T-helper 2 cell treated with Interferon-gamma antibody and Interleukin-4, amounts not matched to agents 5 μg/mL and 100 μg/mL, for 36 hours (primary cell): Measurements from ENCODE around the gene JAK1.

Experiments used
- DNase-seq: peaks from one replicate; pipeline ENCODE4 v3.0.0; 2021; ENCODE audit warnings: low spot score
- H3K27ac Mint-ChIP-seq: one replicate; pipeline ENCODE4 v1.8.0; 2021; ENCODE audit warnings: mild to moderate bottlenecking, mixed read lengths
- H3K27me3 Mint-ChIP-seq: one replicate; pipeline ENCODE4 v1.8.0; 2021; ENCODE audit warnings: low read depth, mixed read lengths
- H3K36me3 Mint-ChIP-seq: one replicate; pipeline ENCODE4 v1.8.0; 2021; ENCODE audit warnings: low read depth, mixed read lengths
- H3K4me1 Mint-ChIP-seq: one replicate; pipeline ENCODE4 v1.8.0; 2021; ENCODE audit warnings: low read depth, mixed read lengths
- H3K4me3 Mint-ChIP-seq: one replicate; pipeline ENCODE4 v1.8.0; 2022; ENCODE audit warnings: mild to moderate bottlenecking, moderate library complexity, mixed read lengths
- H3K9me3 Mint-ChIP-seq: one replicate; pipeline ENCODE4 v1.8.0; 2021; ENCODE audit warnings: mixed read lengths

JAK1 gene

DNA sequence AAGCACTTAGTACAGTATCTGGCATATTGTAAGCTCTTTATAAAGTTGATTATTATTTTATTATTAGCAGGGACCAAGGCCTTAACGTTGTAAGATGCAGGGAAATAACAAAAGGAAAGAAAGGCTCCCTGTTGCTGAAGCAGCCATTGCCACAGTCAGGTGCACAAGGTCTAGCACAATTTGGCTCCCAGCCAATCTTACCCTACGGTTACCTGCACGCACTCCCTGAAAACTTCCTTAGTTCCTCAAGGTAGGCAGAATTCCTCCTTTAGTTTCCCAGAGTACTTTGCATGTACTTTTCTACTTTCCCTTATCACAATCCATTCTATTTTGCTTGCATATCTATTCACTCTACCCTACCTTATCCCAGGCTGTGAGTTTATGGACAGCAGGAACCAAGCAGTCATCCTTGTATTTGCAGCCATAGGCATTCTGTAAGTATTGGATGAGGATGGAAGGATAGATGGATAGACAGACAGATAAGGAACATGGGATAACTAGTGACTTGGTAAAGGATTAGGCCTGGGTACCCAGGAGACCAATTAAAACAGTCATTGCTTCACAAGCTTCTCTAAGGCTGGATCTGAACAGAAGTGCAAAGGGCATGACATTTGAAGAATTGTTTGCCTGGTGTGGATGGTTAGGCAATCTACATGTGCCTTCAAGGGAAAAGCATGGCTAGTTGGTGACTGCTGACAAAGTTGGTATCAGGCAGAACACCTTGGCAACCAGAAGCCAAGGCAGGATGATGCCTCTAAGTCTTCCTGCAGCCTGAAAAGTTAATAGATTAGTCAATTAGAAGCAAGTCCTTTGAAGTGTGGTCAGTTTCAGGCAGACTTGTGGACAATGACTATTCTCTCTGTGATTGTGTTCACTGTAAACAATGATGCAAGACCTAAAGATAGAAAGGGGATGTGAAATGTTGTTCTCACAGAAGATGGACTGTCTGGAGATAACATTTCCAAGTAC lies 20.8 kb upstream of the JAK1 start:
- no peak overlapping the region for H3K4me3 Mint-ChIP-seq
- no peak for DNase-seq
- peaks cover 4% of the 10 kb centered on the region for H3K4me1 Mint-ChIP-seq
- H3K36me3 Mint-ChIP-seq = no peaks in the 10 kb centered on the region
- peaks cover 4% of the 10 kb centered on the region for H3K27me3 Mint-ChIP-seq
- no peaks in the 10 kb centered on the region for H3K9me3 Mint-ChIP-seq
- no peak overlapping the region for H3K27ac Mint-ChIP-seq

DNA sequence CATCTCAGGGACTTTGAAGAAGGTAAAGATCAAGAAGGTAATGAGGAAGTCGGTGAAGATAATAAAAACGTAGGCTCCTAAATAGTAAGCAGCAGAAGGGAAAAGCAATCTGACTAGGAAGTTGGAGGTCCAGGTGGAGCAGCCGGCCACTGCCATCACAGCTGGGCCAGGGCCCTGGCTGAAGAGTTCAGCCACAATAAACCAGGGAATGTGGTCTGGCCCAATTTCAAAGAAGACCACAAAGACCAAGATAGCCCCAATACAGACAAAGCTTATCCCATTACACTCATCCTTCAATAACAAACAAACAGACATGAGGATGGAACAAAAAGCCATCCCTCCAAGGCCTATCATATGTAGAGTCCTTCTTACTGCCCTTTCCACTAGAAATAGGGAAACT lies 18.4 kb upstream of the JAK1 start:
- peaks cover 2% of the 10 kb centered on the region for H3K36me3 Mint-ChIP-seq
- peaks cover 4% of the 10 kb centered on the region for H3K27me3 Mint-ChIP-seq
- no peaks in the 10 kb centered on the region for H3K9me3 Mint-ChIP-seq
- peaks cover 11% of the 10 kb centered on the region for H3K4me1 Mint-ChIP-seq
- DNase-seq = no peak
- no peak overlapping the region for H3K4me3 Mint-ChIP-seq
- no peak overlapping the region for H3K27ac Mint-ChIP-seq

DNA sequence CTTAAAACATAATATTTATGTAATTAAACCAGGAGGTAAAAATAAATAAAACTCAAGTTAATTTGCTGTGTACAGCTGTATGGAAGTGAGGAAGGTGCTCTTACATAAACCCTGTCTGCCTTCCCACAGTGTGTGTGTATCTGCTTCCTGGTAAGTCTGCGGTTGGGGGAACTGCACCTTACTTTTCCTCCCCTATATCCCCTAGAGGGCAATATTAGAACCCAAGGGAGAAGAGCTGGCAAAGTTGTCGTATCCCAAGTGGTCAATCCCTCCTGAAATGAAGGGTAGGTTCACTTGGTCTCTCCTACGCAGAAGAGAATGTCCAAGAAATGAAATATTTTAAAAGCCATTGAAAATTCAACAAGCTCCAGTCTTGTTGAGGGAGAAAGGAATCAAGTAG lies 17.8 kb upstream of the JAK1 start:
- Mint-ChIP-seq H3K27ac (no peak overlapping the region), H3K9me3 (no peaks in the 10 kb centered on the region), H3K4me1 (peaks cover 11% of the 10 kb centered on the region), H3K4me3 (no peak overlapping the region), H3K36me3 (peaks cover 2% of the 10 kb centered on the region), H3K27me3 (peaks cover 4% of the 10 kb centered on the region)
- DNase-seq = no peak

DNA sequence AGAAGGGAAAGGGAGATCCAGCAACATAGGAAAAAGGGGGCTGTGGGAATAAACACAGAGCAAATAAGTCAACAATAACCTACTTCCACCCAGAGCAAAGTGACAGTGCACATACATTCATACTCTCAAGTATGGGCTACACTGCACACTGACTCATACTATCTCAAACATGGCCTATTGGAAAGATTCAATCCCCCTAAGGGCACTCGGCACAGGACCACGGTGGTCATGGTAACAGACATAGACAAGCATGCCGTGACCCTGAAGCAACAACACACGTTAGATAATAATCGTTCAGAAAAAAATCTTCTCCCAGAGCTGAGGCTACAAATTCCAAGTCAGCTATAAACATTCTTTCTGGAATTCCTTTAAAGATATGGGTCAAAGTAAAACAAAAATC lies 16.8 kb upstream of the JAK1 start:
- H3K27me3 Mint-ChIP-seq = peaks cover 4% of the 10 kb centered on the region
- H3K4me3 Mint-ChIP-seq = no peak overlapping the region
- DNase-seq = no peak
- peaks cover 2% of the 10 kb centered on the region for H3K36me3 Mint-ChIP-seq
- H3K9me3 Mint-ChIP-seq = no peaks in the 10 kb centered on the region
- H3K4me1 Mint-ChIP-seq = peaks cover 11% of the 10 kb centered on the region
- no peak overlapping the region for H3K27ac Mint-ChIP-seq

DNA sequence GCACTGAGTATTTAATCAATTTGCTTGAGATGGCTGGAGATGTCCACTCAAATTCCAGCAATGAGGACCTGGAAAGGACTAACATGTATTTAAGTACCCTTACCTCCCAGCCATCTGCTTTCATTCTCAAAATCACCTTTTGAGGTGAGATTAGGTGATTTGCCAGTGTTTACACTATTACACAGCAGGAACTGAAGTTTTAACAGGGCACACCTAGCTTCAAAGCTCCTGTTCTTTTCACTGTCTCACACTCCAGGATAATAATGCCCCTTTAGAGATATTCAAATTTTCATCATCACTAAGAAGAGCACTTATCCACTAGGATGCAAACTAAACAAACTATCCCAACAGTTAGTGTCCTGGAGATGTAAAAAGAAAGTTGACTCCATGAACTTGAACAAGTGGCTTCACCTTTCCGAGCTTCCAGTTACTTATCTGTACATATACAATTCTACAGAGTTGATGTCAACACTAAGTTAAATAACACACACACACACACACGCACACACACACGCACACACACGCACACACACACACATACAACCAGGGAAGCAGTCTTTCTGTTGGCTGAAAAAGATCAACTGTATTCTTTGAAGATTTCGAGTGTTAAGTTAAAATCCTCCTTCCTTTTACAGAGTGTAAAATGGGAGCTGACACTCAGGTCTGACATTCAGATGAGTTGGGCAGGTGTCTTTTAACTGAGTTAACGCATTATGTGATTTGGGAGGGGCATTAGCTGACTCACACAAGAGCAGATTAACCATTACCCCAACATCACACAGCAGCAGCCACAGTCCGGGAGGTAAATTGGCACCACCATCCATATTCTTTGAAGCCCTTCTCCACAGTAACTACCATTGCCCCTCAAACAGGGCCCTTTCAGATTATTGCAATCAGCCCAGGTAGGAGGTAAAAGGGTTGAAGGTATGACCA lies 15.5 kb upstream of the JAK1 start:
- Mint-ChIP-seq H3K36me3 (peaks cover 2% of the 10 kb centered on the region), H3K4me3 (no peak overlapping the region), H3K27me3 (peaks cover 4% of the 10 kb centered on the region), H3K9me3 (no peaks in the 10 kb centered on the region), H3K4me1 (peaks cover 11% of the 10 kb centered on the region), H3K27ac (no peak overlapping the region)
- DNase-seq = no peak

DNA sequence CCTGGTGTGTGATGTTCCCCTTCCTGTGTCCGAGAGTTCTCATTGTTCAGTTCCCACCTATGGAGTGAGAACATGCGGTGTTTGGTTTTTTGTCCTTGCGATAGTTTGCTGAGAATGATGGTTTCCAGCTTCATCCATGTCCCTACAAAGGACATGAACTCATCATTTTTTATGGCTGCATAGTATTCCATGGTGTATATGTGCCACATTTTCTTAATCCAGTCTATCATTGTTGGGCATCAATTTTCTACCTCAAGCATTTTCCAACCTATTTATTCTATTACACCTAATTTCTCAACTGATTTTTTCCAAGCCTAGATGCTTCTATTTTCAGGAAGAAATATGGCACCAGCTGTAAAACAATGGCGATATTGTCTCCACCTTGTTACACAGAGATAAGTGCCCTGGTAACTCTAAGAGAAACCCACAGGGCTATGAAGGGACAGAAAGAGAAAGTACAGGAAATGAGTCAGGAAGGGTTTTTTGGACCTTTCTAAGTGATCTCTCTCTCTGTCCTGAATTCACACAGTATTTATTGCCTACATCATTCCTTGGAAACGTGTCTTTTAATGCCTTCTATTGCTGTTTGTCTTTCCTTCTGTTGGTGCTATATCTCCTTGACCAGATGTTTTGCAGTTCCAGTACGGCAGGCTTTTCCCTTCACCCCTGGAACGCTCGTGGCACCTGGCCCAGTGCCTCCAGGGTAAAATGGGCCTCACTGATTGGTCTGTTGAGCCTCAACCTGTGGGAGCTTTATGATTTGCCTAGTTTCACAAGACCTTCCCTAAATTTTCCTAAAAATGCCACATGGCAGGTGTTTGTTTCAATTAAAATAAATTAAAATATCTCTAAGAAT lies 14.6 kb upstream of the JAK1 start:
- Mint-ChIP-seq H3K4me3 (no peak overlapping the region), H3K27ac (no peak overlapping the region), H3K4me1 (peaks cover 11% of the 10 kb centered on the region), H3K9me3 (no peaks in the 10 kb centered on the region), H3K36me3 (peaks cover 2% of the 10 kb centered on the region), H3K27me3 (peaks cover 4% of the 10 kb centered on the region)
- DNase-seq = no peak

DNA sequence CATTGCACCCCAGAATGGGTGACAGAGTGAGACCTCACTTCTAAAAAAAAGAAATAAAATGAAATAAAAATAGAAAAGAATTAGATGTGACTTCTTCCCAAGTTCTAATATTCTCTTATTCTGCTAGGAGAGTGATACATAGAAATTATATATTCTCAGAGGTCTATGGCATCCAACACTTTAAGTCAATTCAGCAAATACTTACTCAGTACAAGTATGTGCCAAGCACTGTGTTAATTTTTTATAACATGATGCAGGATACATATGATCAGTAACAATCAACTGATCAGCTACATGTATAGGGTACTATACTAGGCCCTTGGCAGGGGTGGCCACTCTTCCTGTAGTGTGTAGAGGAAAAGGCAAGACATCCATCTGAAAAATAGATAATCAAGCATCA lies 13.0 kb upstream of the JAK1 start:
- H3K4me3 Mint-ChIP-seq = no peak overlapping the region
- peaks cover 11% of the 10 kb centered on the region for H3K4me1 Mint-ChIP-seq
- H3K9me3 Mint-ChIP-seq = no peaks in the 10 kb centered on the region
- no peak for DNase-seq
- H3K36me3 Mint-ChIP-seq = peaks cover 2% of the 10 kb centered on the region
- peaks cover 4% of the 10 kb centered on the region for H3K27me3 Mint-ChIP-seq
- H3K27ac Mint-ChIP-seq = no peak overlapping the region

DNA sequence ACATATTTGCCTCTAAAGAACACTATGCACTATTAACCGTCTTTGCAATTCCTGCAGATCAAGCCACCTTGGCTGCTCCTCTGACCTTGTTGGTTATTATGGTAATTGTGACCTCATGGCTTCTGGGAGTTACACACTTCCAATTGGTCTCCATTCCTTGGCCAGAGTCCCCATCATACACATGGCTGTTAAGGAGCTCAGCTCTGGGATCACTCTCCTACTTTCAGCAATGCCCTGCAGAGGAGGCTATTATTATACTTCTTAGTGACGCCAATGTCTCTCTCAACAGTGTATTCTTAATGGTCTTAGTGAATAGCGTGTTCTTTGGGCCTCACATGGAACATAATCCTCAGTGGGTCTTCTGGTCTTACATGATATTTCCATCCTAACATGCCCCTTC lies 10.0 kb upstream of the JAK1 start:
- H3K4me1 Mint-ChIP-seq = peaks cover 7% of the 10 kb centered on the region
- no peak overlapping the region for H3K4me3 Mint-ChIP-seq
- peaks cover 2% of the 10 kb centered on the region for H3K36me3 Mint-ChIP-seq
- no peaks in the 10 kb centered on the region for H3K27me3 Mint-ChIP-seq
- H3K9me3 Mint-ChIP-seq = no peaks in the 10 kb centered on the region
- H3K27ac Mint-ChIP-seq = no peak overlapping the region
- DNase-seq = no peak

DNA sequence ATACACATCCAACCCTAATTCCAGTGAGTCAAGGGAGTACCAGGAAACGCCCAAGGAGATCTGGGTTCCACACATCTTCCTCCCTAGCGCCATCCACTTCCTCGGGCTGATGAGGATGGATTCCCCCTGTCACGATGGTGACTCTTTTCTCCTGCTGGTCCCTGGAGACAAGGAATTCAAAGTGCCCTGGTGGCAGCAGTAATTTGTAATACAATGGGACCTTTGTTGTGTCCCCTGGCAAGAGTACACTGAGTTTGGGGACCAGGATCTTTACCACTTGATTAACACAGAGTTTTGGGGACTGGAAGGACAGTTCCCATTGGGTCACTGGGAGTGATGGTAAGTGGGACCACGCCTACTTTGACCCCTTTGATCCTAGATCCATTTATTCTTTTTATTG lies 9.4 kb upstream of the JAK1 start:
- H3K9me3 Mint-ChIP-seq = no peaks in the 10 kb centered on the region
- no peak overlapping the region for H3K4me3 Mint-ChIP-seq
- no peaks in the 10 kb centered on the region for H3K27me3 Mint-ChIP-seq
- no peak for DNase-seq
- H3K4me1 Mint-ChIP-seq = peaks cover 1% of the 10 kb centered on the region
- no peak overlapping the region for H3K27ac Mint-ChIP-seq
- H3K36me3 Mint-ChIP-seq = no peaks in the 10 kb centered on the region

DNA sequence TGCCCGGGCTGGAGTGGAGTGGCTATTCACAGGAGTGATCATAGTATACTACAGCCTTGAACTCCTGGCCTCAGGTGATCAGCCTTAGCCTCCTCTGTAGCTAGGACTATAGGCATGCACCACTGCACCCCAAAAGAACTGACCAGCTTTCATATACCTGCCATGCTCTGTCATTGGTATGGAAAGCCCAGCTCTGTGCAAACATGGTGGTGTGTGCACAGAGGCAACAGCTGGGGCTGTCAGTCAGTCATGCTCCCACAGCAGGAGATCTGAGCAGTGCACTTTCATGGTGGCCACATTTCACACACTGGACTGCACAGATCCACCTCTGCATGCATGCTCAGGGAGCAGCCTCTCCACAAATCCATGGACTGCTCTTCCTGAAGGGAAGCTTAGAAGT lies 8.8 kb upstream of the JAK1 start:
- Mint-ChIP-seq H3K4me1 (no peaks in the 10 kb centered on the region), H3K9me3 (no peaks in the 10 kb centered on the region), H3K4me3 (no peak overlapping the region), H3K27ac (no peak overlapping the region), H3K36me3 (no peaks in the 10 kb centered on the region), H3K27me3 (no peaks in the 10 kb centered on the region)
- no peak for DNase-seq

DNA sequence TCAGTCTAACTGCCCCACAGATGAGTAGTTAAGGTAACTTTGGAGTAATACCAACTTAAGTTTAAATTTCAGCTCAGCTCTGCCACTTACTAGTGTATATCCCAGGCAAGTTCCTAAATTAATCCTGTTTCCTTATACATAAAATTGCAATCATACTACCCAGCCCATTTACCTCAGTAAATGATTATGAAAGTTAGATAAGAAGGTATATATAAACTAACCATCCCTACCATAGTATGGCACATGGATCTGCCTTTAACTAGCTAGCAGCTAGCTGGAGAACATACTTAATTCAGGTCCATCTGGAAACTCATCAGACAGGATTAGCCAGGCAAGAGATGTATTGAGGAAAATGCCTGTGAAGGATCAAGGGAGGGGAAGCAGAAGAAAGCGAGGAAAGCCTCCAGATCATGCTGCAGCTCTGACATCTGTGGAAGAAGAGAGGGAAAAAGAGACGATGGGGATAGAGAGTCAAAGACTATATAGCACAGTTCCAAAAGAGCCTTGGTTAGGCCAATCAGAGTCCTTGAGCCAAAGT lies 8.0 kb upstream of the JAK1 start:
- DNase-seq = no peak
- Mint-ChIP-seq H3K9me3 (no peaks in the 10 kb centered on the region), H3K4me3 (no peak overlapping the region), H3K4me1 (no peaks in the 10 kb centered on the region), H3K27me3 (no peaks in the 10 kb centered on the region), H3K27ac (no peak overlapping the region), H3K36me3 (no peaks in the 10 kb centered on the region)

DNA sequence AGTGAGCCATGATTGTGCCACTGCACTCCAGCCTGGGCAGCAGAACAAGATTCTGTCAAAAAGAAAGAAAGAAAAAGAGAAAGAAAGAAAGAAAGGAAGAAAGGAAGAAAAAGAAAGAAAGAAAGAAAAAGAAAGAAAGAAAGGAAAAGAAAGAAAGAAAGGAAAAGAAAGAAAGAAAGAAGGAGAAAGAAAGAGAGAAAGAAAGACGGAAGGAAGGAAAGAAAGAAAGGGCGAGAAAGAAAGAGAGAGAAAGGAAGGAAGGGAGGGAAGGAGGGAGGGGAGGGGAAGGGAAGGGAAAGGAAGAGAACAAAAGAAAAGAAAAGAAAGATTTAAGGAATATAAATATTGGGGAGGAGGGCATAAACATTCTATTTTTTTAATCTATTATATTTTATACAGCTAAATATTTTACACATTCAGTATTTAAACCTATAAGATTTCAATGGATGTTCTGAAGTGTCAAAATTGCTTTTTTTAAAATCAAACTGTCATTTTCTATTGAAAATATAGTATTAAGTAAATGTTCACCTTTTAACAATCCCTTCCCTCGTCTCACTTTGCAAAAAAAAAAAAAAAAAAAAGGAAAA lies 6.8 kb upstream of the JAK1 start:
- Mint-ChIP-seq H3K27me3 (no peaks in the 10 kb centered on the region), H3K27ac (no peak overlapping the region), H3K4me1 (no peaks in the 10 kb centered on the region), H3K4me3 (no peak overlapping the region), H3K36me3 (no peaks in the 10 kb centered on the region), H3K9me3 (no peaks in the 10 kb centered on the region)
- DNase-seq = no peak
